HG03108 (cell line): Measurements from ENCODE around the gene MED20.

Experiments
- ATAC-seq: cut with Tn5 transposase; IDR thresholded peaks from one replicate; pipeline ENCODE4 v1.9.1; 2021; ENCODE audit warnings: moderate library complexity; ENCODE audit not compliant: unreplicated experiment

MED20 gene

DNA sequence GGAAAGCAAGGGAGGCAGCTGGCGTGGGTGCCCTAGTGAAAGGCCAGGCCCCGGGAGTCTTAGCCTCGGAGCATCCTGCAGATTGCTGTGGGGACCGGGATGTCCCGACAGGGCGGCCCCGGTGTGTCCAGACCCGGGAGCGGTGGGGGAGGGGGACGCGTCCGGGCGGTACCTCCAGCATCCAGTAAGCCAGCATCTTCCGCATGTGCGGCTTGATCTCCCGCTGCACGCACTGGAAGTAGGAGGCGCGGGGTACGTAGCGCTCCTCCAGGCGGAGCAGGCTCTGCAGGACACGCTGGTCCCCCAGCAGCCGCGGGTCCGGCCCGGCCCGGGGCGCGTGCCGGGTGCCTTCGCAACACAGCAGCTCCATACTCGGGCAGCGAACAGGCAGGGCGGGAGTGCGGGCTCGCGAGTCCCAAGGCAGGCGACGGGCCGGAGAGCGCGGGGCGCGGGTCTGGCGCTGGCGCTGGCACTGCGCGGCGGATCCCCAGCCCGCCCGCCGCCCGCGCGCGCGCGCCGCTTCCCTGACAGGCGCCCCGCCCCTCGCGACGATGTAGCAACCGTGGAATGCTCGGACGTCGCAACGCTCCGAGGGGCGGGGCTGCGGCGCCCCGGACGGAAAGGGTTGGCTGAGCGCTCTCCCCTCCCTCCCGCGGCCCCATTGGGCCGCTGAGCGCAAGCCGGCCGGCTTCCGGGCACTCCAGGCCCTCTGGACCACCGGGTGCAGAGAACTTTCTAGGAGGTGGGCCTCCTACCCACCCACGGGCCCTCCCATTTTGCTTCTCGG is 20.5 kb upstream of the MED20 start, which contains the start of gene CCND3:
Gene CCND3 (minus strand): TSS at position 529 of the 787 bp plus-strand sequence. CDS start 159 bp downstream, at position 370.
- ATAC-seq = peak; percentile 90

DNA sequence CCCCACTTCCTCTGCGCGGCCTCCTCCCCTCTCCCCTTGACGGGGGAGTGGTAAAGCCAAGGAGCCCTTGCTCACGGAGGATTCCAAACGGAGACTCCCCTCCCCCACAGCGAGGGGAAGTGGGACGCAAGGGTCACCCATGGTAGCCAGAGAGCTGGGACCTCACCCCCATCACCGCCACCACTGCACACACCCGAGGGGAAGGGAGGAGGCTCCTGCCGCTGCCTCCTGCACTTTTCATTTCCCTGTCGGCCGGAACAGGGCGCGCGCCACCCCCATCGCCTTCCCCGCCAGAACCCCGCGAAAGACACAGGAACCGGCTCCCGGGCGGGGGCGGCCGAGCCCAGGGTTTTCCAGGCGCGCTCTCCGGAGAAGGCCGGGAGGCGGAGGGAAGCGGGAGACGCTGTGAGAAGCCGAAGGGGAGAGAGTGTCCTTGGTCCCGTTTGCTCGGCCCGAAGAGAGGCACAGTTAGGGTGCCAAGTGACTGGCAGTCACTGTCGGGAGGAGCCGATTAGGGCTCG is 19.9 kb upstream of the MED20 start:
- ATAC-seq = no peak

DNA sequence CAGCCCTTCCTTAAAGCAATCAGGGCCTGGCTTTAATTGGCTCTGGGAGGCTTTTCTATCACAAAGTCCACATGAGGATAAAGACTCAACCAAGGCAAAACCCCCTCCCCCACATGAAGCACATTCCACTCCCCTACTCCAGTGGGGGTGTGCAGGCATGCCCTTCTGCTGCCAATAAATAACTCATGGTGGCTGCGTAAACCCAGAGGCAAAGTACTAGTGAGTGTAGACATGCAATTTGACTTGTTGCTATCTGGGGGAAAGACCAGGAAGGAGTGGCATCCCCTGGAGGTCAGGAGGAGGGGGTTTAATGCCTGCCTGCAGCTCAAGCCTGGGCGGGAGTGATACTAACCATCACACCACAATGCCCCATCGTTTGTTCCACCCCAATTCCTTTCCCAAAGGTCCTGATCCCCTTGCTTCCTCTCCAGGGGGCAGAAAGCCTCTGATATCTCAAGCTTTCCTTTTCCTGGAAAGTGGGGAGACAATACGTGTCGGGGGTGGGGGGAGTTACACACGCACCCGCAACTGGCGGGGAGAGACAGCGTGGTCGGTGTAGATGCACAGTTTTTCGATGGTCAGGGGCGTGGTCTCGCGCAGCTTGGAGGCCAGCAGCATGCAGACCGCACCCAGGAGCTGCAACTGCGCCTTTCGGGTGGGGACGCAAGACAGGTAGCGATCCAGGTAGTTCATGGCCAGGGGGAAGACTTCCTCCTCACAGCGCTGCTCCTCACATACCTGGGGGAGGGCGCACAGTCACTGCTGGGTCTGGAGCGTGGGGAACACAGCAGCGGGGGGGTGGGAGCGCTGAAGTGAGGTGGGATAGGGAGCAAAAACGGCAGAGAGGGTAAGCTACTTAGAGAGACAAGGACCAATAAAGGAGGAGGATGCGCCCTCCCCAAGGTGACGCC is 19.2 kb upstream of the MED20 start:
- ATAC-seq = no peak

DNA sequence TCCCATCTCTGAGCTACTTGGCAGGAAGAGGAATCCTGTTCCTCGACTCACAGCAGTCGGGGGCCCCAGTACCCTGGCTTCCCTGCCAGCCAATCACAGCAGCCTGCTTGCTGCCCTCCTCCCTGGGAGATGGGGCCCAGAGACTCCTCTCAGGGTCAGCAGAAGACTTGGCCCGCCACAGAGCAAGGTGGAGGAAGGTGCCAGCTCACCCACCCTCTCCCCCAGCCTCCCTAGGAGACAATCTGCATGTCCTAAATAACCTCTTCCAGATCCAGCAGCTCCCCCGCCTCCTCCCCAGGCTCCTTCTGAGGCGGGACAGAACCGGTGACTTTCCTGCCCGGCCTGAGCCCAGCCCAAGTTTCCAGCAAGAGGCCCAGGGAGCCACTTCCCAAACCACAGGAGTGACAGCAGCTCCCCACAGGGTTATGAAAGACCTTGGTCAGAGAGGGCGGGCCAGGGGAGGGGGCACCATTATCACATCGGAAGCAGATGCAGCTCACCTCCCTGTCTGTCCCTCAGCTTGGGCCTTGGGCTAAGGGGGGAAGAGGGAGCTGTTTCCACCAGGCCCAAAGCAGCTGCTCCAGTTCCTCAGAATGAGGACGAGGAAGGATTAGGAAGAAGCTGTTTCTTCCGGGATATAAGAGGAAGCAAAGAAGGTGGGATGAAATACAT is 18.4 kb upstream of the MED20 start:
- ATAC-seq = no peak

- ATAC-seq = no peak
Observed at GRCh38 chr6:41938590-41939175, 17.7 kb upstream of the MED20 start.

DNA sequence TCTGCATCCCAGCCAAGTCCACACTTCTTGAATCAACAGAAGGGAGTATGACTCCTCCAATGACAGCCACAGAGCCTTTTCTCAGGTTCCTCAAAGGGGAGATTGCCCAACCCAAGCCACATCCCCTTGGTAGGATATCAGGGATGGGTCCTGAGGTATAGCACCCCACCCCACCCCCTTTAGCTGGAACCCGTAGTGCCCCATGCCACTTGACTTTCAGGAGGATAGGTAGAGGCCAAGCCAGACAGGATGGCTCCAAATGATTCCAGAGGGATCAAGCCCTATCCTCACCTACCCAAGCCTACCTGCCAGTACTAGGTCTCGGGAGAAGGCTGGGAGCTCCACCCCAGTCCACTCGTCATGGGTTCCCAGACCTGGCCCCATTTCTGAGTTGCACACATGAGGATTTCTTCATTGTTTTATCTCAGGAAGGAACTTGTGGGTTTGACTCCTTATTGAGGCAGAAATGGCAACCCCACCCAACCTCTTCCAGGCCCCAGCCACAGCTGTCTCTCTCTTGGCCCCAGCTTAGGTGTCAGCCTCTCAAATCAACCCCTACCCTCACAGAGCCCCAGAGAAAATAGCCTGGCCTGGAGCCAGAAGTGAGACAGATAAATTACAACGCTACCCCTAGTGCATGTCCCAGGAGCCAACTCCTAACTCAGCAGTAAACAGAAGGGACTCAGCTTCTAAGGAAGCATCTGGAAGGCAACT is 17.1 kb upstream of the MED20 start:
- no peak for ATAC-seq

DNA sequence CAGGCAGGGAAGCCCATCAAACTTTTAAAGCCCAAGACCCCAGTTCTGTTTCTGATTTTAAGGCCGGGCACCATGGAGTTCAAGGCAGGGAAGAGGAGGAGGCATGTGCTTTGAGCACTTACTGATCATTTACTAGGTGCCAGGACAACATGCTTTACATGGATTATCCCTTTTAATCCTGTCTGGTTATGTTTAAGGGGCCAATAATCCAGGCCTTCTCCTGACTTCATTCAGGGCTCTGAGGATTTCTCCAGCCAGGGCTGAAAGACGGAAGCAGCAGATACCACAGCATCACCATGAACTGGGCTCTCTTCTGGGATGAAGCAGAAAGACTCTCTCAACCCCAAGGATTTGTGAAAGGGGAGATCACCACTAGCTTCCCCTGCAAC is 16.5 kb upstream of the MED20 start:
- ATAC-seq = no peak

GRCh38 chr6:41936073-41936837 is 15.3 kb upstream of the MED20 start:
- ATAC-seq = peak; percentile 37

DNA sequence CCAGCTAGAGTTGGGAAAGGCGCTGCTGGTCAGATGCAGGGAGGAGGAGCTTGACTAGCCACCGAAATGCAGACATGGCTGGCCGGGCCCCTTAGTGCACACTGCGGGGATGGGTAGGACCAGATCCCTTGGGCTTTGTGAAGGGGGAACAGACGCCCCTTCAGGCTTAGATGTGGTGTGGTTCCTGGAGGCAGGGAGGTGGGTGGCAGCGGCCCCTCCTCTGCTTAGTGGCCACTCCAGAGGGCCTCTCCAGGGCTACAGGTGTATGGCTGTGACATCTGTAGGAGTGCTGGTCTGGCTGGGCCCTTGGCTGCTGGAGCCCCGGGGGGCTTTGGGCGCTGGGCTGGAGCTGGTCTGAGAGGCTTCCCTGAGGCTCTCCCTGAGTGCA is 14.7 kb upstream of the MED20 start:
- ATAC-seq = peak; percentile 3

DNA sequence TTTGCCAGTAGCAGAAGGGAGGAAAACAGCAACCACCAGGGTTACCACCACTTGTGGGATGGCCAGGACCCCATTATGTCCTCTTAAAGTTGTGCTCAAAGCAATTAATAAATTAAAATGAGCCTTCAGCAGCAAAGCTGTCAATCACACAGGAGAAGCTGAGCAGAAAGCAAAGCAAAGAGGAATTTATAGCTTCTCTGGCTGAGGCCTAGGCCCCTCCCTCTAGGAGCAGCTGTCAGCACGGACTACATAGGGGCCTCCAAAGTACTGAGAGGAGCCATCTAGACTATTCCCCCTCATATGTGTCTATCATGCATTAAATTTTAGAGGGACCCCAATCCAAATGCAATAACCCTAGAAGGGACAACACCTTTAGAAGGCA is 14.2 kb upstream of the MED20 start:
- ATAC-seq = no peak

DNA sequence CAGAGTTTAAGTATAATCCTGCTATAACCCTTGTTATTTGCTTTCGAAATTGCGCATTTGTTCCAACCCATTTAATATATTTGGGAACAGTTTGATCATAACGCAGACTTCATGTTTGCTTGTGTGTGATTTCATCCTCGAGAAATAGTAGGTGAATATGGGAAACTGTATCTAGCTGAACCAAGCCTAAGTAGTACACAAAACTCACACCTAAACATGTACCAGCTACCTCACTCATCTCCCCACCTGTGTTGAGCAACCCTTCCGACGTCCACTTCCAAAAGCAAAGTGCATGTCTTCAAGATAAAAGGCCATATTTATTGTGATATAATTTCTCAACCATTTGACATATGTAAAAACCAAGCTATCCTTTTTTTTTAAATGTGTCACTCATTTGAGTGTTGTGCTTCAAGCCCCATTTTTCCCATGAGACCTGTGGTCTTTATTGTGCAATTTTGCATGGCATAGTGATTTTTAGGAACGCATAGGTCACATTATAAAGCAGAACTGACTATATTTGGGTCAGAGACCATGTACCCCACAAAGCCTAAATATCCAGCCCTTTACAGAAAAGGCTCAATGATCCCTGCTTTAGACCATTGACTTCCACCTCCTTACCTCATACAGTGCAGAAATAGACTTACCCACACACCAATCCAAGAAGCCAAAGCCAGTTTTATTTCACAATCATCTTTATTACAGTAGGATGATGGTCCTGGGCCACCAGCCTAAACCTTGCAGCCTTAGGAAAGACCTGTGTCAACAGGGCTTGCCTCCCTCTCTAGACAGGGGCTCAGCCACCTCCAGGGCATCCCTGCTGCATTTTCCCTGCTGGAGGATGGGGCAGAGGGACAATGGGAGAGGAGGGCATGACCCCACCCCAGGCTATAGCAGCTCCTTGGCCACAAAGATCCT is 13.6 kb upstream of the MED20 start:
- ATAC-seq = no peak

- no peak for ATAC-seq
Observed at GRCh38 chr6:41932378-41932777, 11.4 kb upstream of the MED20 start.

DNA sequence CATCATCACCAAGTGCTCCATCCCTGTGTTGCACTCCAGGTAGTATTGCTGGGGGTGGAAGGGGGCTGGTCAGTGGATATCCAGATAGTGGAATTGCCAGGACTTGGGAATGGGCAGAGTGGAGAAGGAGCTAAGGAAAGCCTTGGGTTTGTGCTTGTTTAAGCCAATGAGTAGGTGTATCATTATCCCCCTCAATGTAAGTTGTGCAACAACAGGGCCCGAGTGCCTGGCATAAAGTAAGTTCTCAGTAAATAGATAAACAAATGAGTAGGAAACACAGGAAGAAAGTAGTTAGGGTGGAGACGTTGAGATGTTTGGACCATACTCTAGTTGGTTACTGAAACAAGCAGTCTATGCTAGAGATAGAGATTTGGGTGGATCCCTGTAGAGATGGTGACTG is 10.9 kb upstream of the MED20 start:
- no peak for ATAC-seq

- ATAC-seq = no peak
Observed at GRCh38 chr6:41929924-41930323, 9.0 kb upstream of the MED20 start.

GRCh38 chr6:41927253-41927652 is 6.3 kb upstream of the MED20 start:
- ATAC-seq = no peak

DNA sequence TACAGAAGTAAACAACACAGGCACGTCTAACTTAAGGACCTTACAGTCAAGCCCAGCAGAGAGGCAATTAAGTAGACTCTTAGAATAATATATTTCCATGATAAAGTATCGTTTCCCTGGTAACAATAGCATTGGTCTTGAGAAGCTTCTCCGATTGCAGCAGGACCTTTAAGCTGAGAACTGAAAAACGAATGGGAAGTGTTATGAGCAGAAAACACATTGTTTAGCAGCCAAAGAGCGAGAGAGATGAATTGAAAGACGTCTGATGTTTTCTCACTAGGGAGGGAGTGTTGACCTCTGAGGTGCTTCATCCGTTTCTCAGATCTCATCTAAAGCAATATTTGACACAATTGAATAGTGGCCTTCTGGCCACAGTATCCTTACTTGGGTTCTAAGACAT is 1.2 kb upstream of the MED20 start:
- no peak for ATAC-seq

DNA sequence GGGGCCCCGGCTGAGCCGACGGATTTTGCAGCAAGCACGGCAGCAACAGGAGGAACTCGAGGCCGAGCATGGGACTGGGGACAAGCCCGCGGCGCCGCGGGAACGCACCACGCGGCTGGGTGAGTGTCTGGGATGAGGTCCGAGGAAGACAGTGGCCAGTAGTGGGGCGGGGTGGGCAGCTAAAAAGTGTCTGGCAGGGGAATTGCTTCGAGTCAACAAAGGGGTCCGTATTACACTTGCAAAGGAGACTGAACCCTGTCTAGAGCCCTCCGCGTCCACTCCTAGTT is 716 bp upstream of the MED20 start:
- ATAC-seq = no peak

- ATAC-seq = no peak
Observed at GRCh38 chr6:41917528-41917927, 3.4 kb downstream of the MED20 start.
